ENCODE measurements around the gene KLF9. TPM values are rescaled to one million over a fixed set of nuclear protein-coding genes. Genes with fewer than 3 reads are reported as not detected.

KLF9 gene
- total RNA-seq, 2 experiments from 2014 or later: 132 to 135 TPM

GRCh38 chr9:70428781-70429180, 14.3 kb upstream of the KLF9 start:
- H3K9me3 Mint-ChIP-seq: no peaks in the 10 kb centered on the region
- DNase-seq: no peak
- Histone ChIP-seq H3K36me3 (ENCODE audit: insufficient read depth, low read length) (no peaks in the 10 kb centered on the region), H3K4me3 (ENCODE audit: low read length) (no peak overlapping the region), H3K4me1 (ENCODE audit: insufficient read depth, low read length) (no peaks in the 10 kb centered on the region), H3K27ac (ENCODE audit: low read depth in 1 of 2, low read length in 2 of 2) (no peak overlapping the region), H3K27me3 (ENCODE audit: control insufficient read depth in 1 of 2, insufficient read depth in 2 of 2, low read length in 2 of 2) (no peaks in the 10 kb centered on the region), H3K9me3 (ENCODE audit: control insufficient read depth in 1 of 2, insufficient read depth in 1 of 2, low read length in 2 of 2) (no peaks in the 10 kb centered on the region)
- H3K4me1 Mint-ChIP-seq (ENCODE audit: low read depth): peaks cover 7% of the 10 kb centered on the region
- ChIA-PET CTCF (no interaction called here), POLR2A (interaction anchor here (2.5 kb wide), 1 partner anchor 10 kb away, joined by 11 read pairs; no protein-coding TSS in a partner anchor)
- no peak for ATAC-seq (ENCODE audit: poor library complexity)
- intact Hi-C loops (cut with DNase I, micrococcal nuclease): loop anchor here (5.0 to 10.0 kb wide), 2 partner anchors 34 to 1256 kb away; no protein-coding TSS in a partner anchor
- no peaks in the 10 kb centered on the region for H3K27me3 Mint-ChIP-seq
- H3K36me3 Mint-ChIP-seq (ENCODE audit: low read depth): no peaks in the 10 kb centered on the region
- no peak for TF ChIP-seq CTCF (IDR thresholded peaks at IDR 0.05)
- no peak overlapping the region for H3K27ac Mint-ChIP-seq
- H3K4me3 Mint-ChIP-seq: no peak overlapping the region

- Mint-ChIP-seq H3K4me3 (no peak overlapping the region), H3K36me3 (ENCODE audit: low read depth) (no peaks in the 10 kb centered on the region), H3K27ac (no peak overlapping the region), H3K9me3 (no peaks in the 10 kb centered on the region), H3K4me1 (ENCODE audit: low read depth) (peaks cover 13% of the 10 kb centered on the region), H3K27me3 (no peaks in the 10 kb centered on the region)
- no peak for TF ChIP-seq CTCF (IDR thresholded peaks at IDR 0.05)
- ATAC-seq (ENCODE audit: poor library complexity) (peak; percentile 43), DNase-seq (no peak)
- H3K27me3 ChIP-seq (ENCODE audit: control insufficient read depth in 1 of 2, insufficient read depth in 2 of 2, low read length in 2 of 2): no peaks in the 10 kb centered on the region
- peaks cover 3% of the 10 kb centered on the region for H3K4me1 ChIP-seq (ENCODE audit: insufficient read depth, low read length)
- H3K4me3 ChIP-seq (ENCODE audit: low read length): no peak overlapping the region
- intact Hi-C loops (cut with DNase I, micrococcal nuclease): loop anchor here (5.0 to 10.0 kb wide), 2 partner anchors 35 to 1257 kb away; no protein-coding TSS in a partner anchor
- no peaks in the 10 kb centered on the region for H3K36me3 ChIP-seq (ENCODE audit: insufficient read depth, low read length)
- POLR2A ChIA-PET: interaction anchor here (0.6 to 2.5 kb wide), 2 partner anchors 9 to 203 kb away, joined by 3 to 11 read pairs; no protein-coding TSS in a partner anchor
- H3K9me3 ChIP-seq (ENCODE audit: control insufficient read depth in 1 of 2, insufficient read depth in 1 of 2, low read length in 2 of 2): no peaks in the 10 kb centered on the region
- CTCF ChIA-PET: interaction anchor here (1.5 kb wide), 1 partner anchor 175 kb away, joined by 3 read pairs; no protein-coding TSS in a partner anchor
- H3K27ac ChIP-seq (ENCODE audit: low read depth in 1 of 2, low read length in 2 of 2): no peak overlapping the region
Measured at GRCh38 chr9:70427161-70427945, 12.9 kb upstream of the KLF9 start.

GRCh38 chr9:70425192-70425591, 10.7 kb upstream of the KLF9 start:
- H3K4me1 Mint-ChIP-seq (ENCODE audit: low read depth): peaks cover 29% of the 10 kb centered on the region
- Histone ChIP-seq H3K27ac (ENCODE audit: low read depth in 1 of 2, low read length in 2 of 2) (no peak overlapping the region), H3K9me3 (ENCODE audit: control insufficient read depth in 1 of 2, insufficient read depth in 1 of 2, low read length in 2 of 2) (no peaks in the 10 kb centered on the region), H3K27me3 (ENCODE audit: control insufficient read depth in 1 of 2, insufficient read depth in 2 of 2, low read length in 2 of 2) (no peaks in the 10 kb centered on the region), H3K4me1 (ENCODE audit: insufficient read depth, low read length) (peaks cover 24% of the 10 kb centered on the region), H3K4me3 (ENCODE audit: low read length) (no peak overlapping the region), H3K36me3 (ENCODE audit: insufficient read depth, low read length) (no peaks in the 10 kb centered on the region)
- H3K4me3 Mint-ChIP-seq: no peak overlapping the region
- H3K36me3 Mint-ChIP-seq (ENCODE audit: low read depth): peaks cover 4% of the 10 kb centered on the region
- TF ChIP-seq CTCF (IDR thresholded peaks at IDR 0.05): no peak
- ATAC-seq (ENCODE audit: poor library complexity) (no peak), DNase-seq (no peak)
- peak overlapping the region; percentile 1 for H3K27ac Mint-ChIP-seq
- ChIA-PET CTCF (no interaction called here), POLR2A (interaction anchor here (0.7 kb wide), 1 partner anchor 11 kb away, joined by 4 read pairs; the partner anchor contains the start of gene KLF9)
- no peaks in the 10 kb centered on the region for H3K9me3 Mint-ChIP-seq
- intact Hi-C loops (cut with DNase I, micrococcal nuclease): loop anchor here (2.0 to 10.0 kb wide), 3 partner anchors 14 to 1260 kb away; no protein-coding TSS in a partner anchor
- no peaks in the 10 kb centered on the region for H3K27me3 Mint-ChIP-seq
